Umbilical cord (tissue), 2 donors: ENCODE results near the gene COBL. TPM values are rescaled to one million over a fixed set of nuclear protein-coding genes. Genes with fewer than 3 reads are reported as not detected.

Experiments
- DNase-seq: peaks from one replicate; pipeline ENCODE4 v3.0.0-alpha.2; 2015; ENCODE audit warnings: low spot score
- total RNA-seq: library from RNA; depleted of rRNA; stranded (reverse); fragments of >200 nt; gene quantifications from one replicate; pipeline ENCODE4 v1.2.3, GENCODE V29; 2014; ENCODE audit warnings: low replicate concordance; ENCODE audit not compliant: insufficient read depth

COBL gene
- total RNA-seq, 1 donor from 2014 or later = 5.3 TPM

DNA sequence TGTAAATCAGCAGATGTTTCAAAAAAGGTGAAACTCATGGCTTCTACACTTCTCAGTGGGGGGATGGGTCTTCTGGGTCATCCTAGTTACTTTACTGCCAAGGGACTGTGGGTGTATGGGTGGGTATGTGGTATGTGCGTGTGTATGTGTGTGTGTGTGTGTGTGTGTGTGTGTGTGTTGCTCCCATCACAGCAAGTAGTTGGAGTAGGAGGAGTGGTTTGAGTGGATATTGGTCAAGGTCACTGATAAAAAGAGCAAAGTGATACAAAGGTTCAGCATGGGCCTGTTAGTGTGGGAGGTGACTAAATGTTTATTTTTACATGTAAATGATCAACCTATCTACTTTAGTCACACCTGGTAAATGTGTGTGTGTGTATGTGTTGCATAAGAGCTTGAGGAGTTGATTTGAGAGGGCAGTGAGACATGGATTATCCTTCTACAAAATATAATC, 11.8 kb upstream of the COBL start:
- no peak for DNase-seq

DNA sequence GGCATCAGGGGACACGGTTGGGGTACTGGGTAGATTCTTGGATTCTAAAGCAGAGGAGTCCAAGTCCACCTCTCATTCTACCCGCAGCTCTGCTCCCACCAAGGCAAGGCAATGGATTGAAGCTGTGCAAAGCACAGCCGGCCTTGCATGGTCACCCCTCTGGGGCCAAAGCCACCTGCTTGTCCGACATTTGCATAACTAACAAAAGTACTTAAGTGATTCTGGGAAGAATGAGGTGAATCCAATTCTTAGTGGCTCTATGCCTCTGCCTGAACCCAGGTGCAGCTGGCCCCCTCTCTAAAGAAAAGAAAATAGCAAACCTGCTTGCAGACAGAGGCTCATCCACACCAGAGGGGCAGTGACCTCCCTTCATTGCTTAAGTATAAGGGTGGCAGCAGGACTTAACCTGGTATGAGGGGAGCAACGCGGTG, 10.7 kb upstream of the COBL start:
- no peak for DNase-seq

DNA sequence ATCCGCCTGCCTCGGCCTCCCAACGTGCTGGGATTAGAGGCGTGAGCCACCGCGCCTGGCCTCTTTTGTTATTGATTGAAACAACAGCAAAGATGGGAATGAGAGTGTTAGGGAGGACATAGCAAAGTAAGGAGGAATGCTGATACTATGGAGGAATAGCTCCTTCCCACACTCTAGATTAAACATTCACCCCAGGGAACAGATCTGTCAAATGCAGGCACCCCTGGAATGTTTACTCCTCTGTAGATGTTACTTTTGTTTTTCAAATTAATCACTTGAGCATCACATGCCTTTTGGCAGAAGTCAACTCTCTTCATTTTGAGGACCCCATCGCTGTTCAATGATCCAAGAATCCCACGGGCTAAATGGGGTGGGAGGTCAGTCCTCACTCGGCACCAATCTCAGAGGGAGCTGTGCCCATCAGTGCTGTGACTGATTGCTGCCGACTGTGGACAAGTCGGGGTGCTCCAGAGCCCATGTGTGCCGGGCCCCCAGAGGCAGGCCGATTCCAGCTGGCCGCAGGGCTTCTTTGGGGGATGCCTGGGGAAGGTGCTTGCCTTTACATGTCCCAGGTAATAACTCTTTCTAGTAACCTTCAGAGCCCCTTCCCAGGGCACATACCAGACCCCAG, 10.2 kb upstream of the COBL start:
- DNase-seq = no peak

DNA sequence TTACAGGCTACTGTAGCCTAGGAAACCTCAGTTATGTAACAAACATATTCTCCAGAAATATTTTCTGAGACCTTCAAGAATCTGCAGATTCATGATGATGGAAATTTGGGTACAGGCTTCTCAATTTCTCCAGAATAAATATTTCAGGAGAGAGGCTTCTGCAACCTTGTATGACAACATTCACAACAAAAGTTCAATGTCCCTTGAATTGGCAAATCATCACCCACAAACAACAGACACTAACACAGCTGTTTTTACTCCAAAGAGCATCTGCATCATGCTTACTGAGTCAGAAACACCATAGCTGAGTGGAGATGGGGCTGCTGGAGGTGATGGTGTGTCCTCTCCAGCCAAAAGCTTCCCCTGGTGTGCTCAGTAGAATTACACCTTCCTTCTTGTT, 9.3 kb upstream of the COBL start:
- no peak for DNase-seq

- DNase-seq = no peak
Observed at GRCh38 chr7:51325261-51325676, 8.7 kb upstream of the COBL start.

GRCh38 chr7:51324206-51324898, 7.7 kb upstream of the COBL start:
- DNase-seq = no peak

GRCh38 chr7:51321961-51322515, 5.4 kb upstream of the COBL start:
- no peak for DNase-seq

DNA sequence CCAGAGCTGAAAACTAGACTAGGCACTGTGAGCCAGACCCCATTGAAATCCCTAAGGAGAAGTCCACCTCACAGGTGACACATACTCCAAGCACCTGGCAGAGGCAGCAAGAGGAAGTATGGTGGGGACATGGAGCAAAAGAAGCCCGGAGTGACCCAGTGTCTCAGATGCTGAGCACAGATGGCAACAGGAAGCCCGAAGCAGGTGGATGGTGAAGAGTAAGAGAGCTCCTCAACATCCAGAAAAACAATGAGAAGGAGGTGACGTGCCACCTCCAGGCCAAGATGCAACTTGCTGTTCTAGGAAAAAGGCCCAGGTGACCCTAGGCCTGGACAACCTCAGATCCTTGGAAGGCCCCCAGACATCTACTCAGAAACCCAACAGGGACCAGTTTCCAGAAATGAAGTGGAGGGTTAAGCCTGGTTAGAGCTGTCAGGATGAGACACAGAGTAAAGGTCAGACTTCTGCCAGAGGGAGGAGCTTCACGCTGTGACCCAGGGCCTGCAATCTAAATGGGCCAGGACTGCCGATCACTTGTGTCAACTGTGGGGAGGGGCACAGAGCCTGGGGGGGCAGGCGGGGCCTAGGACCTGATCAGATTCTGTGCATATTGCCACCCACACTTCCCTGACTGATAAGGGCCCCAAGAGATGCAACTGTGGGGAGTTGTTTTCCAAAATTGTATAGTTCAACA, 2.4 kb upstream of the COBL start:
- no peak for DNase-seq

DNA sequence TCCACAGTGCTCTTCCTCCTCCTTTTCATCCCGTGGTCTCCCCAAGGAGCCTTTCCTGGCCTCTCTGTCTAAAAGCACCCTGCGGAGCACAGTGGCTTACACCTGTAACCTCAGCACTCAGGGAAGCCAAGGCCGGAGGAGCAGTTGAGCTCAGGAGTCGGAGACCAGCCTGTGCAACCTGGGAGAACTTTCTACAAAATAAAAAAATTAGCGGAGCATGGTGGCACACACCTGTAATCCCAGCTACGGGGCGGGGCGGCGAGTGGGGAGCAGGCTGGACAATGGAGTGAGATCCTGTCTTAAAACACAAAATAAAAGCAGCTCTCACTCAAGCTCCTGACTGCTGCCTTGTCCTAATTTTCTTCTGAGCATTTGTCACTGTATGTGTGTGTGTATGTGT, 1.4 kb upstream of the COBL start:
- DNase-seq = no peak

DNA sequence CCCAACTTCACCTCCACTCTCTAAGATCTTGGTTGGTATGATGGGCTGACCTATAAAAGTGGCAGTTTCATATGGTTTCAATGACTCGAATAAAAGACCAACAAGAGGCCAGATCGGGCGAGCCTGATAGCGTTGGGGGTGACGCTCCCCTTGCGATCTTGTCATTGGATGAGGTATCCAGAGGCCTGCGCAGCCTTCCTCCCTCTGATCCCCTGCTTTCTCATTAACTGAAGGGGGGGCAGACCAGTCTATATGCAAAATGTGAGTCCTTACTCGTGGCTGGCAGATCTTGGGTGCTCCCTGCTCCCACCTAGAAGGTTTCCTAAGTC, 937 bp upstream of the COBL start:
- no peak for DNase-seq

DNA sequence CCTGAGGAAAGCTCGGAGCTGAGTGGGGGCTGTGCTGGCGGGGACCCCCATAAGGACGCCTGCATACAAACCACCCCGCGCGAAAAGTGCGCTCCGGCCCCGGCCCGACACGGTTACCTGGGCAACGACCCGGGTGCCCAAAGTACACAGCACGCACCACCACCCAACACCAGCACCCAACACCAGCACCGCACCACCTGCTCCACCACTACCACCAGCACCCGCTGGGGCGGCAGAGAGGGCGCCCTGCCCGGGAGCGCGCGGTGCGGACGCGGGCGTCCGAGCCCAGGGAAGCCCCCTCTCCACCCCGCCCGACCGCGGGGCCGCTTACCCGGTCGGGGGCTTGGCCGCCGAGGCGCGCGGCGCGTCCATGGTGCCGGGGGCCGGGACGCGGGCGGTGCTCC, 345 bp downstream of the COBL start:
- DNase-seq = no peak

DNA sequence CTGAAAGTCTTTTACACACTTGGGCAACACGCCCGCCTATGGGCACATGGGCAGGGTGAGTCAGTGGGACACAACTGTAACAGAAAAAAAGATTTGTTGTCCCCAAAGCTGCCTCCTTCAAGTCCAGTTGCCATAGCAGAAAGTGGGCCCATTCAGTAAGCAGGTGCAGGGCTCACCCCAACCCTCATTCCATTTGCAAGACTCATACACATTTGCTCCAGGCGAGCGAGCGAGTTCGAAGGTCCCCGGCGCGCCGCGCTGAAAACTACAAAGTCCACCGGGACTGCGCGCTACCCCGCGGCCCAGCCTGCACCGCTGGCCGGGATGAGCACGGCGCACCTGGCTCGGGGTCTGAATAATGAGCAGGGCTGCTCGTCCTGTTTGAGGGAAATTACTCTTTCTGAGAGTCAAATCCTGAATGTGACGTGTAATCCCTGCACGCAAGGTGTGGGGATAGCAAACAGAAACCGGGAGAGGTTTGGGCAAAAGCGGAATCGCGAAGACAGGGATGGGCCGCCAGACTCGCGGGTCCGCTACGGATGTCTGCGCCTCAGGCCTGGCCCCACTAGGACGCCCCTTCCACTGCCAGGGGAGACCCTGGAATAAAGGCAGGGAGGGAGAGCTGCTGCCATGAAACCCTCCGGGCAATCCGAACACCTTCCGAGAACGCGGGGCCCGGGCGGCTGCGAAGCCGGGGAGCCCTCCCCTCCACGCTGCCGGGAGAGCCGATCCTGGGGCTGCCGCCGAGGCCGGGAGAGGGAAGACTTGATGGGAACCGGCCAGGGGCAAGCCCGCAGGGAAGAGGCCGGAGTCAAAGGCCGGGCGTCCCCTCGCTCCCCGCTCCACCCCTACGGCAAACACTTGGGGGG, 982 bp downstream of the COBL start:
- peak; percentile 27 for DNase-seq

DNA sequence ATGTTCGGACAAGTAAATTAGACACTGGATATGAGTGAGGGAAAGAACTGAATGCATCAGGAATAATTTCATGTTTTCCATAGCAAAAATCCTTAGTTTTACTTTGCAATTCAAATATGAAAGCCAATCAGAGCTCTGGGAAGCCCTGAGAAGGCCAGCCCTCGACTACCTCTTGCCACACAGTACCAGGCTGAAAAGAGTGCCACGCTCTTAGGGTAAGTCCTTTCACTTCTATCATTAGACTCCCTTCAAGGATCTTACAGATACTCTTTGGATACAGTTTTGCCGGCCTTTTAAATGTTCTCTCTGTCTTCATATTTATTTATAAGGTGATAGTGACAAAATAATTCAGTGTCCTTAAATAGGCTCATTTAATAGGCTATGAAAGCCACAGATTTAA, 1.9 kb downstream of the COBL start:
- DNase-seq = no peak

- no peak for DNase-seq
Observed at GRCh38 chr7:51313738-51314425, 2.7 kb downstream of the COBL start.

DNA sequence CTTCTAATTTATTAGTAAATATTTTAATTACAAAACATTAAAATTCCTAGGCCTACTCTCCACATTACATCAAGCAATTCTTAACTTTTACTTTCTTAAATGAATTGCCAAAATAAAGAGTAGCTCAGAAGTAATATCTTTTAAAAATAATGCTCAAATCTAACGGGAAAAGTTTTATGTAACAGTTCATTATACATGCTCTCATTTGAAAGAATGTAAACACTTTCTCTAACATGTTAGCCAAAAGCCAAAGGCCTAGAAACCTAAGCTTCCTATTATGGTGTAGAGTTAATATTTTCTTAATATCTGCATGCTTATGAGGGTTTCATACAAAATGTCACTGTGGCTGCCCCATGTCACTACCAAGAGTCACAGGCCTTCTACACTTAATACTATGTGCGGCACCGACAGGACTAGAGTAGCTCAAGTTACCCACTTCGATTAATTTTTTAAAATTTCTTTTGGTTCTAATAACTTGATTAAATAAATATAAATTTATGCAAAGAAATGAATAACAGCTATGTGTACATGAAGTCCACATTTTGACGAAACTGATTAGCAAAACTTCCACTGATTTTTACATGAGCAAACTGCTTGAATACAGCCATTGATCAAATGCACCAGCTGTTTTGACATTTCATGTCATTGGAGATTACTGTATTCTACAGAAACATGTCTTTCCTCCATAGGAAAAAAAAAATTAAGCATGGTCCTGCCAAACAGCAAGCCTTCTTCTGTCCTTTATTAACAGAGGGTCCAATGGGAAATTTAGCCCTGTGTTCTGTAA, 3.5 kb downstream of the COBL start:
- no peak for DNase-seq

GRCh38 chr7:51311166-51311565, 5.4 kb downstream of the COBL start:
- DNase-seq = no peak

- DNase-seq = no peak
Observed at GRCh38 chr7:51310131-51310583, 6.5 kb downstream of the COBL start.

DNA sequence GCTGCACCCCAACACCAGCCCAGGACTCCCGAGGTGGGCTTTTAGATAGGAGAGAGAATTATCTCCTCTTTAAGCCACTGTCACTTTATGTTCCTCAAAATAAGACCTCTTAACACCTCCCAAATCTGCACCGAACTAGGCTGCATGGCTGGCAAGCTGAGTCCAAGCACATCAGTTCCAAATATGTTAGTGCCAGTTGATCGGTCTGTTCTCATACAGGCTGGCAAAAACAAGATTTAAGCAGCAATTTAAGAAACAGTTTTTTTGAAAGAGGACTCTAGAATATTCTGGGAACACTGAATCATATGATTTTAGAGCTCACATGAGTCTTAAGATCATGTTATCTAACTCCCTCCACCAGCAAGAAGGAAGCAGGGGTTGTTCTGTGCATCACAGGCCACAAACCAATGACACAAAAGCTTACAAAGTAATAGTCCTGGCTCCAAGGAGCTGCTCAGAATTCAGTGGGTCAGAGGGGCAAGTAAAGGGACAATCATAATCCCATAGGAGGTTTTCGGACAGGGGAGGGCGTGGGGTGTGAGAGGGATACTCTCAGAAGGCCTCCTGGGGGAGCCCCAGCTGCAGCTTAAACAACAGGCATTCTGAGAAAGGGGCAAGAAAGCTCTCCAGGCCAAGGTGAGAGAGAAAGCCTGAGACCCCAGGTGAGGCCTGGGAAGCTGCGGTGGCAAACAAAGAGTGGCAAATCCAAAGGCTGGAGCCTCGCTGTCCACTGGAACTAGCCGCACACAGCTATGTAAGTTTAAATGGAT, 7.1 kb downstream of the COBL start:
- no peak for DNase-seq

DNA sequence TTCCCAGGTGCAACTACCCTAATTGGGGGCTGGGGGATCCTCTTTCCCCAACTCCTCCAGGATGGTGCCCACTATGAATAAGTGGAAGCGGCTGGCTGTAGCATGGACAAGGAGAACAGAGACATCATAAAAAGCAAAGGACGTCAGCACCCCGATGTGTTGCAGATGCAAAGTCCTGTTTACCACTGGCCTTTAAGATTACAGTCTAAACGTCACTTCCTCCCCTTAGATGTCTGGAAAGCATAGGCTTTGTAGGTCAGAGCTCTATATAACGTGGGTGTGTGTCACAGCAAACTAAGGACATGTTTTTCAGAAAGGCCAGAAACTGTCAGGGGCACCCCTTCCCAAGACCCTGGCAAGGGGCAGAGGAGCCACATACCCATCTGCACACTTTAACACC, 7.9 kb downstream of the COBL start:
- no peak for DNase-seq
